B cell (primary cell): ENCODE data around the gene SHBG. TPM values are rescaled to one million over a fixed set of nuclear protein-coding genes. Genes with fewer than 3 reads are reported as not detected.

Experiments
- ATAC-seq: fragments of 200-7000 bp; cut with Tn5 transposase; one replicate; pipeline ENCODE4 v1.10.0; 2021; ENCODE audit warnings: low read depth, mild to moderate bottlenecking, moderate number of reproducible peaks, moderate library complexity
- CTCF ChIA-PET: fragments of 350-600 bp; sonication (Branson Sonifier 250); formaldehyde crosslinking; loops from one replicate; lab custom pipeline; 2021; ENCODE audit warnings: antibody characterized with exemption, inconsistent platforms; lab: Charles Lee
- POLR2A ChIA-PET: fragments of 350-600 bp; sonication (Branson Sonifier 250); formaldehyde crosslinking; loops from one replicate; lab custom pipeline; 2021; ENCODE audit warnings: antibody characterized with exemption; lab: Charles Lee
- DNase-seq: peaks from one replicate; pipeline ENCODE4 v3.0.0; 2013
- H2AFZ ChIP-seq: 2 replicates; pipeline ENCODE4 v1.6.1; 2012; ENCODE audit warnings: mild to moderate bottlenecking, low read depth, low read length; ENCODE audit not compliant: insufficient read depth, poor library complexity, severe bottlenecking
- H3K27ac ChIP-seq, 2 donors: 1 replicate in 1 of 2; 2 replicates in 1 of 2; pipeline ENCODE4 v1.5.1; 2012 to 2013; ENCODE audit warnings: low read length in 2 of 2, mild to moderate bottlenecking in 2 of 2, moderate library complexity in 1 of 2
- H3K27me3 ChIP-seq, 4 experiments: fragments of 200-600 bp in 1 of 4; sonication (generic) in 1 of 4; replicated peaks in 1 of 4; 1 replicate in 2 of 4; 2 replicates in 2 of 4; pipeline versions ENCODE4 v1.6.1 to v1.7.0; 2013 to 2016; ENCODE audit warnings: low read length in 3 of 4, mild to moderate bottlenecking in 2 of 4, mixed read lengths in 1 of 4, moderate library complexity in 1 of 4; ENCODE audit not compliant: insufficient read depth in 4 of 4, control insufficient read depth in 3 of 4; ENCODE audit errors: control extremely low read depth in 1 of 4
- H3K36me3 ChIP-seq, 2 experiments: replicated peaks in 1 of 2; 1 replicate in 1 of 2; 2 replicates in 1 of 2; pipeline versions ENCODE4 v1.6.1 to v1.7.1; 2013; ENCODE audit warnings: low read length in 1 of 2; ENCODE audit not compliant: insufficient read depth in 2 of 2, control insufficient read depth in 1 of 2; ENCODE audit errors: control extremely low read depth in 1 of 2, extremely low read depth in 1 of 2
- H3K4me1 ChIP-seq, 2 donors: fragments of 200-600 bp in 1 of 2; sonication (generic) in 1 of 2; 1 replicate in 1 of 2; 2 replicates in 1 of 2; pipeline versions ENCODE4 v1.5.1 to v1.6.1; 2013 to 2017; ENCODE audit warnings: low read length in 2 of 2; ENCODE audit not compliant: control insufficient read depth in 2 of 2, insufficient read depth in 2 of 2
- H3K4me2 ChIP-seq: replicated peaks from 2 replicates; pipeline ENCODE3; 2012; ENCODE audit warnings: mild to moderate bottlenecking, low read depth, low read length; ENCODE audit not compliant: poor library complexity, severe bottlenecking
- H3K4me3 ChIP-seq, 5 experiments: fragments of 200-600 bp in 1 of 5; sonication (generic) in 1 of 5; 1 replicate in 3 of 5; 2 replicates in 2 of 5; pipeline versions ENCODE4 v1.5.1 to v1.7.0; 2011 to 2016; ENCODE audit warnings: low read length in 4 of 5, mild to moderate bottlenecking in 4 of 5, low read depth in 2 of 5, control low read depth in 1 of 5, moderate library complexity in 1 of 5; ENCODE audit not compliant: insufficient read depth in 1 of 5; ENCODE audit errors: control extremely low read depth in 1 of 5, extremely low read depth in 1 of 5
- H3K79me2 ChIP-seq: fragments of 200-600 bp; sonication (generic); one replicate; pipeline ENCODE4 v1.6.0; 2016; ENCODE audit warnings: low read length; ENCODE audit not compliant: control insufficient read depth, insufficient read depth
- H3K9ac ChIP-seq: fragments of 200-600 bp; sonication (generic); 2 replicates; pipeline ENCODE4 v1.6.1; 2017; ENCODE audit warnings: mild to moderate bottlenecking, low read length, moderate library complexity
- H3K9me3 ChIP-seq, 3 donors: one replicate each; pipeline versions ENCODE4 v1.6.1 to v1.7.1; 2013; ENCODE audit warnings: low read length in 2 of 3; ENCODE audit not compliant: control insufficient read depth in 2 of 3, insufficient read depth in 1 of 3; ENCODE audit errors: control extremely low read depth in 1 of 3
- H4K20me1 ChIP-seq: 2 replicates; pipeline ENCODE4 v1.6.0; 2012; ENCODE audit warnings: mild to moderate bottlenecking, low read length; ENCODE audit not compliant: insufficient read depth, control insufficient read depth, poor library complexity, severe bottlenecking
- H3K27ac Mint-ChIP-seq: one replicate; pipeline ENCODE4 v1.8.0; 2021; ENCODE audit warnings: mixed read lengths
- H3K27me3 Mint-ChIP-seq: one replicate; pipeline ENCODE4 v1.8.0; 2021; ENCODE audit warnings: mixed read lengths
- H3K4me1 Mint-ChIP-seq: one replicate; pipeline ENCODE4 v1.8.0; 2021; ENCODE audit warnings: mixed read lengths
- H3K4me3 Mint-ChIP-seq: one replicate; pipeline ENCODE4 v1.8.0; 2021; ENCODE audit warnings: mixed read lengths
- H3K9me3 Mint-ChIP-seq: one replicate; pipeline ENCODE4 v1.8.0; 2022; ENCODE audit warnings: mixed read lengths; ENCODE audit not compliant: insufficient read depth
- EZH2 ChIP-seq: IDR thresholded peaks from 2 replicates; pipeline ENCODE4 v1.6.1; 2012; ENCODE audit warnings: borderline replicate concordance, low read depth, mild to moderate bottlenecking, moderate library complexity, low read length; ENCODE audit not compliant: insufficient read depth, poor library complexity, severe bottlenecking
- WGBS: methylation state at CpG from one replicate; pipeline ENCODE4 v1.1.5; 2013; ENCODE audit warnings: missing lambda C conversion rate; ENCODE audit not compliant: insufficient coverage; 5-methylcytosine and 5-hydroxymethylcytosine counted together
- intact Hi-C: fragments of 100-400 bp; cut with micrococcal nuclease; formaldehyde crosslinking; loops from one replicate; pipeline ENCODE4 v1.10.0; 2022
- polyA plus RNA-seq: library from polyadenylated mRNA; depleted of rRNA; stranded (reverse); fragments of >200 nt; gene quantifications from 2 replicates; pipeline ENCODE4 v1.2.3, GENCODE V29; 2012
- total RNA-seq, 2 donors: library from RNA; stranded (reverse); fragments of 120-200 nt in 1 of 2; gene quantifications; 1 replicate in 1 of 2; 2 replicates in 1 of 2; pipeline versions ENCODE4 v1.2.3 to v1.2.4, GENCODE V29; 2013 to 2022
- TF ChIP-seq, protein P1 (sequence below): fragments of 200-600 bp; IDR thresholded peaks from one replicate; pipeline ENCODE4 v1.8.0; 2022; ENCODE audit warnings: antibody characterized with exemption, mild to moderate bottlenecking

Gene SHBG
- total and polyA plus RNA-seq, 2 donors (not counting 1 experiment from before 2014, with no cell fraction given) = 0.10 TPM; not detected in 1

- H3K4me3 ChIP-seq = peak overlapping the region in 4 of 5 experiments; percentile 77 to 90 (median 82)
- H3K9me3 Mint-ChIP-seq = no peaks in the 10 kb centered on the region
- no peaks in the 10 kb centered on the region for H3K9me3 ChIP-seq
- H3K4me3 Mint-ChIP-seq = peak overlapping the region; percentile 100
- peak overlapping the region; percentile 86 for H2AFZ ChIP-seq
- CTCF ChIA-PET = interaction anchor here (1.2 to 4.5 kb wide), 4 partner anchors 9 to 104 kb away, joined by 3 to 50 read pairs (median 23); partner anchors contain the start of genes SENP3, TNFSF13, TP53 and WRAP53
- peak overlapping the region; percentile 78 for H3K4me2 ChIP-seq
- H3K79me2 ChIP-seq = peaks cover 48% of the 10 kb centered on the region
- POLR2A ChIA-PET = interaction anchor here (0.6 to 2.4 kb wide), 8 partner anchors 8 to 274 kb away, joined by 3 to 25 read pairs (median 6); partner anchors contain the start of genes SAT2, TP53 and WRAP53
- no peaks in the 10 kb centered on the region for H3K27me3 Mint-ChIP-seq
- WGBS = 85% methylated on average over 35 of the region's 36 CpGs
- intact Hi-C loops = loop anchor here (1.0 to 10.0 kb wide), 3 partner anchors 10 to 538 kb away; partner anchors contain the start of genes SENP3 and SLC16A11
- H3K27me3 ChIP-seq = no peaks in the 10 kb centered on the region
- ATAC-seq = no peak
- peaks cover 13% of the 10 kb centered on the region for H4K20me1 ChIP-seq
- peak overlapping the region; percentile 100 for H3K27ac Mint-ChIP-seq
- DNase-seq = peak; percentile 18
- peaks cover 48 to 72% of the 10 kb centered on the region in 2 donors for H3K4me1 ChIP-seq
- peak overlapping the region; percentile 85 for H3K9ac ChIP-seq
- TF ChIP-seq EZH2 = no peak
- TF ChIP-seq, protein P1, sequence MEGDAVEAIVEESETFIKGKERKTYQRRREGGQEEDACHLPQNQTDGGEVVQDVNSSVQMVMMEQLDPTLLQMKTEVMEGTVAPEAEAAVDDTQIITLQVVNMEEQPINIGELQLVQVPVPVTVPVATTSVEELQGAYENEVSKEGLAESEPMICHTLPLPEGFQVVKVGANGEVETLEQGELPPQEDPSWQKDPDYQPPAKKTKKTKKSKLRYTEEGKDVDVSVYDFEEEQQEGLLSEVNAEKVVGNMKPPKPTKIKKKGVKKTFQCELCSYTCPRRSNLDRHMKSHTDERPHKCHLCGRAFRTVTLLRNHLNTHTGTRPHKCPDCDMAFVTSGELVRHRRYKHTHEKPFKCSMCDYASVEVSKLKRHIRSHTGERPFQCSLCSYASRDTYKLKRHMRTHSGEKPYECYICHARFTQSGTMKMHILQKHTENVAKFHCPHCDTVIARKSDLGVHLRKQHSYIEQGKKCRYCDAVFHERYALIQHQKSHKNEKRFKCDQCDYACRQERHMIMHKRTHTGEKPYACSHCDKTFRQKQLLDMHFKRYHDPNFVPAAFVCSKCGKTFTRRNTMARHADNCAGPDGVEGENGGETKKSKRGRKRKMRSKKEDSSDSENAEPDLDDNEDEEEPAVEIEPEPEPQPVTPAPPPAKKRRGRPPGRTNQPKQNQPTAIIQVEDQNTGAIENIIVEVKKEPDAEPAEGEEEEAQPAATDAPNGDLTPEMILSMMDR = no peak
- peak overlapping the region in 1 of 2 donors; percentile 95 for H3K27ac ChIP-seq
- peaks cover 4 to 32% of the 10 kb centered on the region in 2 experiments for H3K36me3 ChIP-seq
- peaks cover 65% of the 10 kb centered on the region for H3K4me1 Mint-ChIP-seq
Measured at GRCh38 chr17:7582396-7583252, 47.3 kb upstream of the SHBG start.
